MM.1S (cell line): ENCODE data around the gene RAB10.

Source experiments
- DNase-seq: peaks from one replicate; pipeline ENCODE4 v3.0.0-alpha.2; 2015
- H2AFZ ChIP-seq: fragments of 300-600 bp; sonication (generic); 2 replicates; pipeline ENCODE4 v1.6.0; 2016; ENCODE audit warnings: antibody characterized with exemption, low read length
- H3F3A ChIP-seq: fragments of 300-600 bp; sonication (generic); 2 replicates; pipeline ENCODE4 v1.6.1; 2016; ENCODE audit warnings: mild to moderate bottlenecking, antibody characterized with exemption, low read length, moderate library complexity, mixed read lengths; ENCODE audit not compliant: insufficient read depth
- H3K27ac ChIP-seq: fragments of 300-600 bp; sonication (generic); 2 replicates; pipeline ENCODE4 v1.5.1; 2016; ENCODE audit warnings: mild to moderate bottlenecking, low read length
- H3K27me3 ChIP-seq: fragments of 300-600 bp; sonication (generic); replicated peaks from 2 replicates; pipeline ENCODE4 v1.6.0; 2016; ENCODE audit warnings: low read length; ENCODE audit not compliant: insufficient read depth
- H3K36me3 ChIP-seq: fragments of 300-600 bp; sonication (generic); replicated peaks from 2 replicates; pipeline ENCODE4 v1.6.1; 2016; ENCODE audit warnings: mild to moderate bottlenecking, low read length, mixed read lengths; ENCODE audit not compliant: insufficient read depth
- H3K4me1 ChIP-seq: fragments of 300-600 bp; sonication (generic); 2 replicates; pipeline ENCODE4 v1.6.1; 2016; ENCODE audit warnings: low read length, mixed read lengths
- H3K4me2 ChIP-seq: fragments of 300-600 bp; sonication (generic); 2 replicates; pipeline ENCODE4 v1.6.0; 2016; ENCODE audit warnings: low read depth, low read length
- H3K4me3 ChIP-seq: fragments of 300-600 bp; sonication (generic); 2 replicates; pipeline ENCODE4 v1.5.1; 2016; ENCODE audit warnings: low read length, mixed read lengths
- H3K79me2 ChIP-seq: fragments of 300-600 bp; sonication (generic); 2 replicates; pipeline ENCODE4 v1.6.1; 2016; ENCODE audit warnings: mixed run types, low read length, mixed read lengths
- H3K9ac ChIP-seq: fragments of 300-600 bp; sonication (generic); 2 replicates; pipeline ENCODE4 v1.6.1; 2016; ENCODE audit warnings: low read length, mixed read lengths
- H3K9me2 ChIP-seq: fragments of 300-600 bp; sonication (generic); replicated peaks from 2 replicates; pipeline ENCODE4 v1.6.1; 2016; ENCODE audit warnings: mild to moderate bottlenecking, low read length, mixed read lengths; ENCODE audit not compliant: insufficient read depth
- H3K9me3 ChIP-seq: fragments of 300-600 bp; sonication (generic); replicated peaks from 2 replicates; pipeline ENCODE4 v1.6.1; 2016; ENCODE audit warnings: mild to moderate bottlenecking, low read length, mixed read lengths; ENCODE audit not compliant: insufficient read depth
- H4K20me1 ChIP-seq: fragments of 300-600 bp; sonication (generic); 2 replicates; pipeline ENCODE4 v1.6.1; 2016; ENCODE audit warnings: mild to moderate bottlenecking, low read length, moderate library complexity, mixed read lengths; ENCODE audit not compliant: insufficient read depth
- EZH2 ChIP-seq: fragments of 300-600 bp; sonication (generic); optimal IDR thresholded peaks from 2 replicates; pipeline ENCODE3; 2017; ENCODE audit warnings: low read depth, mild to moderate bottlenecking, antibody characterized with exemption, low read length, mixed read lengths
- EZH2phosphoT487 ChIP-seq: fragments of 300-600 bp; sonication (generic); IDR thresholded peaks from 2 replicates; pipeline ENCODE4 v1.6.1; 2018; ENCODE audit warnings: antibody characterized with exemption, low read length
- TF ChIP-seq, protein P1 (sequence below): fragments of 300-600 bp; sonication (generic); IDR thresholded peaks from 2 replicates; pipeline ENCODE4 v1.5.1; 2016; ENCODE audit warnings: antibody characterized with exemption, low read length, mixed read lengths

RAB10 gene

DNA sequence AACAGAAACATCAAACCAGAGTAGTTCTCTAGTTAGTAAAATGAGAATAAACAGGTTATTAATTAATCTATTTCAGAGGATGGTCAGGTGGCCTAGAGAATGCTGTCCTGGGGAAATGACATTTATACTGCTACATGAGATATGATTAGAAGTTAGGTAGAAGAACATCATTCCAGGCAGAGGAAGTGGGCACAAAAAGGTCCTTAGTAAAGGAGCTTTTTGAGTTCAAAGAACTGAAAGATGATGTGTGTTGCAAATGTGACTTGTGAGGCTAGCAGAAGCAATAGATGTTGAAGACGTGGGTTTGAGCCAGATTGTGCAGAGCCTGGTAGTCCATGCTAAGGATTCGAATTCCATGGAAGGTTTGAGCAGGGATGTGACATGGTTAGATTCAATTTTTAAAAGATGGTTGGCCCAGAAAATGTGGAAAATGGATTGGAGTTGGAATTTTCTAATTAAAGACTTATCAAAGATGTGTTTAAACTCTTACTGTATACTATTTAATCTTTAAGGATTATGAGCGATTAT is 34.2 kb downstream of the RAB10 start:
- H3K9me2 ChIP-seq: no peaks in the 10 kb centered on the region
- no peaks in the 10 kb centered on the region for H3K27me3 ChIP-seq
- H4K20me1 ChIP-seq: no peaks in the 10 kb centered on the region
- no peaks in the 10 kb centered on the region for H3K9me3 ChIP-seq
- H3K4me2 ChIP-seq: peak overlapping the region; percentile 79
- DNase-seq: peak; percentile 32
- no peak overlapping the region for H2AFZ ChIP-seq
- H3K4me3 ChIP-seq: peak overlapping the region; percentile 33; the same call in 1 of the 2 replicates
- H3K9ac ChIP-seq: peak overlapping the region; percentile 35
- H3K4me1 ChIP-seq: peaks cover 20% of the 10 kb centered on the region
- no peaks in the 10 kb centered on the region; the same call in 1 of the 2 replicates for H3K36me3 ChIP-seq
- H3K27ac ChIP-seq: peak overlapping the region; percentile 73
- no peak for TF ChIP-seq EZH2
- TF ChIP-seq EZH2phosphoT487: no peak
- TF ChIP-seq, protein P1, sequence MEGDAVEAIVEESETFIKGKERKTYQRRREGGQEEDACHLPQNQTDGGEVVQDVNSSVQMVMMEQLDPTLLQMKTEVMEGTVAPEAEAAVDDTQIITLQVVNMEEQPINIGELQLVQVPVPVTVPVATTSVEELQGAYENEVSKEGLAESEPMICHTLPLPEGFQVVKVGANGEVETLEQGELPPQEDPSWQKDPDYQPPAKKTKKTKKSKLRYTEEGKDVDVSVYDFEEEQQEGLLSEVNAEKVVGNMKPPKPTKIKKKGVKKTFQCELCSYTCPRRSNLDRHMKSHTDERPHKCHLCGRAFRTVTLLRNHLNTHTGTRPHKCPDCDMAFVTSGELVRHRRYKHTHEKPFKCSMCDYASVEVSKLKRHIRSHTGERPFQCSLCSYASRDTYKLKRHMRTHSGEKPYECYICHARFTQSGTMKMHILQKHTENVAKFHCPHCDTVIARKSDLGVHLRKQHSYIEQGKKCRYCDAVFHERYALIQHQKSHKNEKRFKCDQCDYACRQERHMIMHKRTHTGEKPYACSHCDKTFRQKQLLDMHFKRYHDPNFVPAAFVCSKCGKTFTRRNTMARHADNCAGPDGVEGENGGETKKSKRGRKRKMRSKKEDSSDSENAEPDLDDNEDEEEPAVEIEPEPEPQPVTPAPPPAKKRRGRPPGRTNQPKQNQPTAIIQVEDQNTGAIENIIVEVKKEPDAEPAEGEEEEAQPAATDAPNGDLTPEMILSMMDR: no peak
- H3F3A ChIP-seq: peaks cover 27% of the 10 kb centered on the region
- H3K79me2 ChIP-seq: peaks cover 90% of the 10 kb centered on the region

DNA sequence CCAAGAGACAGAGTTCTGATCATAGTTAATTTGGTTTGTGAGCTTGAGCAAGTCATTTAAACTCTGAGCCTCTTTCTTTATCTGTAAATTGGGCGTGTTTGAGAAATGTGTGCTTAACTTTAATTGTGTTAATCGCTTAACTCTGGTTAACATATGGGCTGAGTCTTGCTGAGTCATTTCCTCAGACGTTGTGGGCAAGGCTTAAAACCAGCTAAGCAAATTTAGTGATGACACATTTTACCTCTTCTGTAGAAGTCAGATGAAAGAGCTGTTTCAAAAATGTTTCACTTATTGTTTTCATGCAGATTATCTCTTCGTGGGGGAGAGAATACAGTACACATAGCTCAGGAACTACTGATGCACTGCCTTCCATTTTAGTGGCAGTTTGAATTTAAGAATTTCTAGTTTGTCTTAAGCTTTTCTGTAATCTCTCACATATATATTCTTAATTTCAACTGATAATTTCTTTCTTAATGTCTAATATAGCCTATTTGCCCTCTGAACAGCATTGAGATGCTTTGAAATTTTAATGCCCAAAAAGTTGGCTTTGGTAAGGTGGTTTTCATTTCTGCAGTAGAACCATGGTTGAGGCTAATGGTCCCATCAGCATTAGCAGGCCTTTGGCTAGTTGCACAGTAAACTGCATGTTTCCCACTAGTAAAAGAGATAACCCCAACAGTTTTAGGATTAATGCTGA is 34.9 kb downstream of the RAB10 start:
- no peaks in the 10 kb centered on the region for H3K9me2 ChIP-seq

DNA sequence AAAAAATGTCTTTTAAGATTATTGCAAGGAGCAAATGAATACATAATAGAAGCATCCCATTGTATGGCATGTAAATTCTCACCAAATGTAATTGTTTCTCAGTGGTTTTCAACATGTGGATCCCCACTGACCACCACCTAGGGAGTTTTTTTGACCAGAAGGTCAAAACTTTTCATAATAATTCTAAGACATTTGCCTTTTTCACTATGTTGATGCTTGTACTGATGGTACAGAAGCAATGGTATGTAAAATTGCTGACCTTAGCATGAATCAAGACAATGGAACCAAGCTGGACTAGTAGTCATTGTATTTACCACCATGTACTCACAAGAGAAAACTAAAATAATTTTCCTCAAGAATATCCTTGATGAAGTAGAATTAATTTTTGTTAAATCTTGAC is 36.8 kb downstream of the RAB10 start:
- Histone ChIP-seq H3K4me1 (peaks cover 20% of the 10 kb centered on the region), H3K9ac (no peak overlapping the region), H3K27me3 (no peaks in the 10 kb centered on the region), H3K79me2 (peaks cover 88% of the 10 kb centered on the region), H4K20me1 (no peaks in the 10 kb centered on the region), H3K36me3 (no peaks in the 10 kb centered on the region), H3K9me2 (no peaks in the 10 kb centered on the region), H3F3A (peaks cover 23% of the 10 kb centered on the region), H3K4me2 (no peak overlapping the region), H2AFZ (no peak overlapping the region), H3K27ac (no peak overlapping the region), H3K9me3 (no peaks in the 10 kb centered on the region), H3K4me3 (no peak overlapping the region)
- TF ChIP-seq, protein P1: no peak
- no peak for TF ChIP-seq EZH2phosphoT487
- no peak for TF ChIP-seq EZH2
- DNase-seq: no peak

More for the DNA sequence above, 34.9 kb downstream of the RAB10 start:
- Histone ChIP-seq H3K4me2 (peak overlapping the region; percentile 79), H3K9ac (peak overlapping the region; percentile 35), H3K36me3 (no peaks in the 10 kb centered on the region; the same call in 1 of the 2 replicates), H2AFZ (no peak overlapping the region), H3K79me2 (peaks cover 90% of the 10 kb centered on the region), H4K20me1 (no peaks in the 10 kb centered on the region), H3K27ac (peak overlapping the region; percentile 73), H3K9me3 (no peaks in the 10 kb centered on the region), H3K27me3 (no peaks in the 10 kb centered on the region), H3K4me1 (peaks cover 20% of the 10 kb centered on the region), H3K4me3 (peak overlapping the region; percentile 33), H3F3A (peaks cover 27% of the 10 kb centered on the region)
- peak; percentile 92 for DNase-seq
- TF ChIP-seq, protein P1: no peak
- TF ChIP-seq EZH2phosphoT487 (no peak), EZH2 (no peak)
